ENCODE measurements around the gene SEPTIN14. TPM values are rescaled to one million over a fixed set of nuclear protein-coding genes. Genes with fewer than 3 reads are reported as not detected.
"Not testable (repeated sequence)": the region's sequence is repeated elsewhere in the genome, so short reads cannot be mapped to it uniquely, and the experiment has no call there.

SEPTIN14 gene
- total and polyA plus RNA-seq, 10 donors, result 0.09 to 0.20 TPM; not detected in 8

GRCh38 chr7:55877308-55877707, 14.8 kb upstream of the SEPTIN14 start:
- DNase-seq, result no peak
- Histone ChIP-seq H3K9me3 (no peaks in the 10 kb centered on the region), H3K36me3 (no peaks in the 10 kb centered on the region), H3K27me3 (replicated peaks in 1 of 7) (no peaks in the 10 kb centered on the region), H3K27ac (no peak overlapping the region), H3K4me3 (no peak overlapping the region), H3K4me1 (no peaks in the 10 kb centered on the region)
- 81 to 92% (median 86%) methylated on average over 6 of the region's 6 CpGs for WGBS, 5 donors
- TF ChIP-seq CTCF (IDR thresholded peaks at IDR 0.05 in 8 of 11, conservative IDR thresholded peaks at IDR 0.05 in 3 of 11) (no peak), POLR2AphosphoS5 (IDR thresholded peaks at IDR 0.05) (no peak), POLR2A (IDR thresholded peaks at IDR 0.05) (no peak)
- intact Hi-C loops (cut with DNase I; ENCODE audit: low total_unique reads), result no loop called here

DNA sequence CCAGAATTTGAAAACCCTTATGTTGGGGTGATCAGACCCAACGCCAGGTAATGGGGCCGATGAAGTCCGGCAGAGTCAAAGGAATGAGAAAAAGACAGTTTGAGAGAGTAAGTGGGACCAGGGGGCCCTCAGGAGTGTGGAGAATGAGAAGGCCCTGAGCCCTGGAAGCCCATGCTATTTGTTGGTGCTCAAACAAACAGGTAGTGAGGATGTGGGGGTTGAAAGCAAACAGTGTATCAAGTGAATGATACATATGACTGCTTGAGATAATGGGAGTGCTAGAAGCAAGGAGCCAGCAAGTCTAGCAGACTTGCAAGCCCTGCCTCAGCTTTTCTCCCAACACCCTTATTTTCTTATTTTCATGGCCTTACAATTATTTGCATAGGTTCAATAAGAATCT, 11.2 kb upstream of the SEPTIN14 start:
- H3K4me1 ChIP-seq, result no peaks in the 10 kb centered on the region

GRCh38 chr7:55871932-55872485, 9.5 kb upstream of the SEPTIN14 start:
- H3K27ac ChIP-seq, result no peak overlapping the region

More for the DNA sequence above, 11.2 kb upstream of the SEPTIN14 start:
- H3K27ac ChIP-seq, result no peak overlapping the region
- TF ChIP-seq POLR2AphosphoS5 (IDR thresholded peaks at IDR 0.05) (no peak), POLR2A (IDR thresholded peaks at IDR 0.05) (no peak), CTCF (IDR thresholded peaks at IDR 0.05 in 8 of 11, conservative IDR thresholded peaks at IDR 0.05 in 3 of 11) (no peak)
- intact Hi-C loops (cut with DNase I; ENCODE audit: low total_unique reads), result no loop called here
- no peak for DNase-seq
- WGBS, 5 donors, result 80 to 96% (median 90%) methylated on average over 3 of the region's 3 CpGs
- H3K27me3 ChIP-seq (replicated peaks in 1 of 7), result no peaks in the 10 kb centered on the region
- no peaks in the 10 kb centered on the region for H3K36me3 ChIP-seq
- peaks cover 0 to 6% (median 0%) of the 10 kb centered on the region in 8 donors for H3K9me3 ChIP-seq
- no peak overlapping the region for H3K4me3 ChIP-seq

DNA sequence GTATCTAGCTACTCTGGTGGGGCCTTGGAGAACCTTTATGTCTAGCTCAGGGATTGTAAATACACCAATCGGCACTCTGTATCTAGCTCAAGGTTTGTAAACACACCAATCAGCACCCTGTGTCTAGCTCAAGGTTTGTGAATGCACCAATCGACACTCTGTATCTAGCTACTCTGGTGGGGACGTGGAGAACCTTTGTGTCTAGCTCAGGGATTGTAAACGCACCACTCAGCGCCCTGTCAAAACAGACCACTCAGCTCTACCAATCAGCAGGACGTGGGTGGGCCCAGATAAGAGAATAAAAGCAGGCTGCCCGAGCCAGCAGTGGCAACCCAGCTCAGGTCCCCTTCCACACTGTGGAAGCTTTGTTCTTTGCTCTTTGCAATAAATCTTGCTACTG, 6.4 kb upstream of the SEPTIN14 start:
- H3K27me3 ChIP-seq (replicated peaks in 1 of 7); H3K9me3 ChIP-seq; DNase-seq; H3K4me3 ChIP-seq; H3K4me1 ChIP-seq; H3K36me3 ChIP-seq; intact Hi-C loops (cut with DNase I; ENCODE audit: low total_unique reads); H3K27ac ChIP-seq: not testable (repeated sequence)
- 69 to 78% (median 76%) methylated on average over 6 of the region's 7 CpGs for WGBS, 5 donors

More at GRCh38 chr7:55871932-55872485, 9.5 kb upstream of the SEPTIN14 start:
- intact Hi-C loops (cut with DNase I; ENCODE audit: low total_unique reads), result no loop called here
- no peaks in the 10 kb centered on the region for H3K4me1 ChIP-seq
- no peaks in the 10 kb centered on the region for H3K36me3 ChIP-seq
- no peaks in the 10 kb centered on the region for H3K27me3 ChIP-seq (replicated peaks in 1 of 7)
- 86 to 92% (median 88%) methylated on average over 8 of the region's 8 CpGs for WGBS, 5 donors
- peaks cover 0 to 6% (median 0%) of the 10 kb centered on the region in 8 donors for H3K9me3 ChIP-seq
- DNase-seq, result no peak
- TF ChIP-seq POLR2A (IDR thresholded peaks at IDR 0.05) (no peak), CTCF (IDR thresholded peaks at IDR 0.05 in 8 of 11, conservative IDR thresholded peaks at IDR 0.05 in 3 of 11) (no peak), POLR2AphosphoS5 (IDR thresholded peaks at IDR 0.05) (no peak)
- no peak overlapping the region for H3K4me3 ChIP-seq

DNA sequence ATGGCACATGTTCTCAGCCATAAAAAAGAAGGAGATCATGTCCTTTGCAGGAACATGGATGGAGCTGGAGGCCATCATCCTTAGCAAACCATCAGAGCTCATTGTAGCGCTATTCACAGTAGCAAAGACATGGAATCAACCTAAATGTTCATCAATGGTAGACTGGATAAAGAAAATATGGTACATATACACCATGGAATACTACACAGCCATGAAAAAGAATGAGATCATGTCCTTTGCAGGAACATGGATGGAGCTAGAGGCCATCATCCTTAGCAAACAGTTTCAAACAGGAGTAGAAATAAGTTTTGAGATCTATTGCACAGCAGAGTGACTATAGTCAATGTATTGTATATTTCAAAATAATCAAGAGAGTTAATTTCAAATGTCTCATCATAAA, 17.4 kb downstream of the SEPTIN14 start:
- H3K36me3 ChIP-seq; H3K9me3 ChIP-seq; H3K4me3 ChIP-seq; DNase-seq; intact Hi-C loops (cut with DNase I; ENCODE audit: low total_unique reads); H3K4me1 ChIP-seq; H3K27me3 ChIP-seq (replicated peaks in 1 of 7); H3K27ac ChIP-seq: not testable (repeated sequence)
- 56 to 80% (median 65%) methylated on average over 1 of the region's 1 CpG for WGBS, 5 donors
